Non-pigmented ciliary epithelial cell (primary cell): Measurements from ENCODE around the gene SASH3.

Source experiments
- DNase-seq: peaks from one replicate; pipeline ENCODE4 v3.0.0-alpha.2; 2010; ENCODE audit warnings: low read depth

SASH3 gene

GRCh38 chrX:129760155-129760554 is 19.6 kb upstream of the SASH3 start:
- no peak for DNase-seq

GRCh38 chrX:129760981-129761380 is 18.8 kb upstream of the SASH3 start:
- no peak for DNase-seq

- no peak for DNase-seq
Observed at GRCh38 chrX:129761596-129761995, 18.2 kb upstream of the SASH3 start.

- DNase-seq, result no peak
Observed at GRCh38 chrX:129762448-129762847, 17.3 kb upstream of the SASH3 start.

GRCh38 chrX:129763666-129764065 is 16.1 kb upstream of the SASH3 start:
- DNase-seq, result no peak

GRCh38 chrX:129768186-129768585 is 11.6 kb upstream of the SASH3 start:
- DNase-seq, result no peak

- no peak for DNase-seq
Observed at GRCh38 chrX:129768586-129769466, 10.9 kb upstream of the SASH3 start.

GRCh38 chrX:129769467-129770154 is 10.1 kb upstream of the SASH3 start:
- DNase-seq, result no peak

- DNase-seq, result no peak
Observed at GRCh38 chrX:129771266-129771995, 8.3 kb upstream of the SASH3 start.

- no peak for DNase-seq
Observed at GRCh38 chrX:129772796-129773431, 6.8 kb upstream of the SASH3 start.

- no peak for DNase-seq
Observed at GRCh38 chrX:129773649-129774458, 5.9 kb upstream of the SASH3 start.

- no peak for DNase-seq
Observed at GRCh38 chrX:129777218-129778030, 2.3 kb upstream of the SASH3 start.

- no peak for DNase-seq
Observed at GRCh38 chrX:129779086-129779672, 570 bp upstream of the SASH3 start.

- DNase-seq, result no peak
Observed at GRCh38 chrX:129780441-129781105, 824 bp downstream of the SASH3 start.

GRCh38 chrX:129781134-129781672 is 1.5 kb downstream of the SASH3 start:
- no peak for DNase-seq

GRCh38 chrX:129781680-129782495 is 2.1 kb downstream of the SASH3 start:
- no peak for DNase-seq

GRCh38 chrX:129782706-129783105 is 3.0 kb downstream of the SASH3 start:
- no peak for DNase-seq

- no peak for DNase-seq
Observed at GRCh38 chrX:129783291-129783713, 3.6 kb downstream of the SASH3 start.
